ENCODE results near the gene LRRN3.

The LRRN3 gene

DNA sequence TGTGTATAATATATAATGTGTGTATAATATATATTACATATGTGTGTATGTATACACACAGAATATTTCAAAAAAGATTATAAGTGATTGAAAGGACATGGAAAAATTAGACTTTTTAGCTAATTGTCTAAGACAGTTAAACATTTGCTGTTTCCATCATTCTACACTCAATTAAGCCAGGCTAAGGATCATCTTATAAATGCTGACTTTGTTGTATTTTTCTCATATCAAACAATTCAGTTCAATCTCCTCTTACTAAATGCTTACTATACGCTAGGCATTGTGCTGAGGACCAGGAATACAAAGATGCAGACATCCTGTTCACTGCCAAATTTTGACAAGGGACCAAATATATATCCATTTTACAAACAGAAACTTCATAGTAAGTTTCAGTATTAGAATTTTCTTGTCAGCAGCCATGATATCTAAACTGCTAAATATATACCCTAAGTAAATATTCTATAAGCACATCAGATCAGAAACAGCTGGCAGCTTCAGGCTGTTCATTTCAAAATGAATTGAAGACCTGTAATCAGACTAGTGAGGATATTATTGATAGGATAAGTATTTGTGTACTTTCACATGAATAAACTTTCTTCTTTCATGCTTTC is 10.3 kb upstream of the LRRN3 start:
- DNase-seq = no peak

- no peak for DNase-seq
Measured at GRCh38 chr7:111081546-111082267, 9.2 kb upstream of the LRRN3 start.

DNA sequence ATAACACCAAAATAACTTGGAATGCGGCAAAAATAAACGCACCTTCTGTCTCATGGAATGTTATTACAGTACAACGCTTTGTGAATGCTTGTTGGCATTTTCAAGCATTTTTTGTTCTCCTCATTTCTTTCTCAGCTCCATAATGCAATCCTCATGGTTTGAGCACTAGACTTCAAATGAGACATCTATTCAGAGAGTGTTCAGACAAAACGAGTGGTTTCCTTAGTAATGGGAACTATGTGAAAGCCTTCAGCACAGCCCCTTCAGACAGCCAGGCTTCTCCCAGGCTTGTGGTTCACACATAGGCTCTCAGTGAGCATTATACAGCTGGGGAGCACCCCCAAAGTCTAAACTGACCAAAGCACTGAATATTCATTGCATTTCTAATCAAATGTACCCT is 8.6 kb upstream of the LRRN3 start:
- DNase-seq = no peak

DNA sequence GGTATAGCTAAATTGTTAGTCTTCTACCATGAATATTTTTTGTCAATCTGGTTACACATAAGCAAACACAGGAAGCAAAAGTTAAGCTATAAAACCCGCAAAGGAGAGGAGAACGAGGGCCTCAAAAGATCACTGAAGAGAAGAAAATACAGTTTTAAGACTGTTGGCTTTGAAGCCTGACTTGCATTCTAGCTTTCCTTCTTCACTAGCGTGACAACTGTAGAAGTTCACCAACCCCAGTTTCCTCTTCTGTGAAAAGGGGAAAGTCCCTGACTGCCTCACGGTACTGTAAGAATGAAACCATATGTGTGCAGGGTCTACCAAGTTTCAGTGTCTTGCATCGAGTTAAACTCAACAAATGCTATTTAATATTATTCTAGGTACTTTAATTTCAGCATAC is 7.5 kb upstream of the LRRN3 start:
- DNase-seq = no peak

DNA sequence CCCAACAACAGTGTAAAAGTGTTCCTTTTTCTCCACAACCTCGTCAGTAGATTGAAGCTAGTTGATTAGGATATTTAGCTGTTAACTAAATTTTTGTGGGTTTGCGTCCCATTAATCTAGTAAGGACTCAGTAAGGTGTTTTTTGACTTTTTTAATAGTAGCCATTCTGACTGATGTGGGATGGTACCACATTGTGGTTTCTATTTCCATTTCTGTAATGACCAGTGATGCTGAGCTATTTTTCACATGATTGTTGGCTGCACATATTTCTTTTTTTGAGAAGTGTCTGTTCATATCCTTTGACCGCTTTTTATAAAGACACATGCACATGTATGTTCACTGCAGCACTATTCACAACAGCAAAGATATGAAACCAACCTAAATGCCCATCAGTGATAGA is 5.6 kb upstream of the LRRN3 start:
- DNase-seq = no peak

GRCh38 chr7:111086532-111086931 is 4.4 kb upstream of the LRRN3 start:
- no peak for DNase-seq

DNA sequence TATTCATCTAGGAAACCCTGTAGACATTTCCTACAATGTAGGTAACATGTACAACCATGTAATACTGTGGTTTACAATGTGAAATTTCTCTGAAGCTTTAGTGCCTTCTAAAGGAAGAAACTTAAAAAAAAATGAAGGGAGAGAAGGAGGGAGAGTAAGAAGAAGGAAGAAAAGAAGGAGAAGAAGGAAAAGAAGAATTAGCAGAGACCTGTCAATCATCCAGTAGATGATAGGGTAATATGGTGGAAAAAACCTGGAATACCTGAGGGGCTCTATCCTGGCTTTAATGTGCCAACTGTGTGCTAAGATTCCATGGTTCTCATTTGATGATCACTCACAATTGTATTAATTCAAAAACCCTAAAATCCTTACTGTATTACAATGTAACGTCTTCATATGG is 2.6 kb upstream of the LRRN3 start:
- DNase-seq = no peak

- no peak for DNase-seq
Measured at GRCh38 chr7:111089822-111090426, 1.0 kb upstream of the LRRN3 start.

GRCh38 chr7:111091593-111092358 is 849 bp downstream of the LRRN3 start:
- peak; percentile 30 for DNase-seq

GRCh38 chr7:111092406-111093236 is 1.7 kb downstream of the LRRN3 start:
- no peak for DNase-seq

DNA sequence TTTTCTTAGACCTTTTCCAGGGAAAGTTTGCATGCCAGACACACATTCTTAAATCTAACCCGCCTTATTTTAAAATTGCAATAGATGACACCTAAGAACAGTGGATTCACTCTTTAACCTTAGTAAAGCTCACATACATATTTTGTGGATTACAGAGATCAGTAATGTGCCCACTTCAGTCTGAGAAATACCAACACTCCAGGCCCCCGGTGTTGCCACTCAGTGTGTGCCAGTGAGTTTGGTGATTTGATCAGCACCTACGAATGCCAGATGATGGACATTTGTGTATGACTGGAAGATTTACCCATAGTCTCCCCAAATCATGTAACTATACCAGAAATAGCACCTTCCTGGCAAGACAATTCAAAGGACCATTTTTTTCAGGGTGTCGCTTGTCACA is 2.6 kb downstream of the LRRN3 start:
- DNase-seq = no peak

DNA sequence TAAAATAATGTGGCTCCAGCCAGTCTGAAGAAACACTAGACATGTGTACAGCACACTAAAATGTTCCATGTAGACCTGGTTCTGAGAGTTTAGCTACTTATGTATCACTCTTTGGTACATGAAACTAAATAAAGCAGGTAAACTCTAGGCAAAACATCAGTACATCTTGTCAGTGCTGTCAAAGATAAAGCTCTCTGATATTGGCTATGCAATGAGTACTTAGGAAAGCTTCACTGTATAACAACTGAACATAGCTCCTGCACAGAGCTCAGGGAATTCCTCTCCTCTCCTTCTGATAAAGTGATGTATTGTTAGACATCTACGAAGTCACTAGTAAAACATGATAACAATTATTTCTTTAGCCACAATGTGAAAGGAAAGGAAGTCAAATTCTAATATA is 3.5 kb downstream of the LRRN3 start:
- DNase-seq = no peak

GRCh38 chr7:111096997-111097396 is 6.1 kb downstream of the LRRN3 start:
- DNase-seq = no peak

DNA sequence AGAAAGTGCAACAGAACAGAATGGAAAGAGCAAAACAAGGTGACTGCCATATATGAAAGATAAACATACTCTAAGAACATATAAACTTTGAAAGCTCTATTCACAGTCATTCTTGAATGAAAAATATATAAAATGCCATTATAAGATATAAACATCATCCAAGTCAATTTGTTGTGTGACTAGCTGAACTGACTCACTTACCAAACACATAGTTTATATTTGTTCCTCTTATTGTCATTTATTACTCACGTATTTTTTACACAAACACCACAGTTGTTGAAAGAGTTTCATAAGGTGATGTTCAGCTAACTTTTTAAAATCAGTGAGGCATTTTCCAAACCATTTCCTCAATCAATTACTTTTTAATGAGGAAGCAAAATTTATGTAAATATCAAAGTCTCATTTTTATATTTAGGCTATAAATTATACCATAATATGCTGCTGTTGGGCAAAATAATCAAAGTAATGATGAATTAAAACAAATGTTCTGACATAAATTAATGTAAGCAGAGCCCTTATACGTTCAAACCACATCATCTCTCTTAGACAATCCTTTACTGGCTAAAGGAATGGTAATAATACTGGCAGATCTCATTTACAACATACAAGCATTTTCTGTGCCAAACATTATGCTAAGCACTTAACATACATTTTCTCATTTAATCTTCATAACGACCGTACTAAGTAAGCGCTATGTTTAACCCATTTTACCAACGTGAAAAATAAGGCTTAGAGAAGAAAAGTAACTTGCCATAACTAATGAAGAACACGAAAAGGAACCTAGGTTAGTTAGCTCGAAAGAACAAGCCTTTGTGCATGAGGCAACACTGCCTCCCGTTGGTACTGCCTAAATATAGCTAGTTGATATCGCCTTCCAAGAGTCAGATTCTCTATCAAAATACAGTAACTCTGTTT is 7.3 kb downstream of the LRRN3 start:
- peak; percentile 38 for DNase-seq

GRCh38 chr7:111098926-111099250 is 8.0 kb downstream of the LRRN3 start:
- no peak for DNase-seq

- no peak for DNase-seq
Measured at GRCh38 chr7:111101856-111102646, 11.1 kb downstream of the LRRN3 start.

GRCh38 chr7:111103136-111103535 is 12.2 kb downstream of the LRRN3 start:
- no peak for DNase-seq

DNA sequence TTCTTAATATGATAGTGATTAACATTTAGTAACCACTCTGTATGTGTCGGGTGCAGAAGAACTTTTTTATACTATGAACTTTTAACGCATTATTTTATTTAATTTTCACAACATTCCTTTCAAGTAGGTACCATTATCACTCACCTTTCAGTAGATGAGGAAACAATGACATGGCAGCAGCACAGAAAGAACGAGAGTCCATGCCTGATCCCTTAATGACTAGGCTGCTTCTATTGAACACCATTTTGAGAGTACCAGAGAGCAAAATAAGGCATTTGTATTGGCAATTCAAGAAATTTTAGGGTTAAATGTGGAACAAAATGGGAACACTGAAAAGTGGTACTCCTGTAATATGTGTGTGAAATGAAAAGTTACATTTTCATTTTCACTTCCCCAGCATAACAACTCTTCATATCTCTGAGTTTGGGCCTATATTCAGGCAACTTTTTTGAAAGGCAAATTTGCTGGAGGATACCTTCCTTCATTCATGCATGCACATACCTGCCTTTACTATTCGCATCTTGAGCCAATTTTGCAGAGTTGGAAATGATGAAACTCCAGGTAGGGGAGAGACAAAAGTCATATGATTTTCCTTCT is 12.8 kb downstream of the LRRN3 start:
- no peak for DNase-seq

- DNase-seq = no peak
Measured at GRCh38 chr7:111104710-111105109, 13.8 kb downstream of the LRRN3 start.

DNA sequence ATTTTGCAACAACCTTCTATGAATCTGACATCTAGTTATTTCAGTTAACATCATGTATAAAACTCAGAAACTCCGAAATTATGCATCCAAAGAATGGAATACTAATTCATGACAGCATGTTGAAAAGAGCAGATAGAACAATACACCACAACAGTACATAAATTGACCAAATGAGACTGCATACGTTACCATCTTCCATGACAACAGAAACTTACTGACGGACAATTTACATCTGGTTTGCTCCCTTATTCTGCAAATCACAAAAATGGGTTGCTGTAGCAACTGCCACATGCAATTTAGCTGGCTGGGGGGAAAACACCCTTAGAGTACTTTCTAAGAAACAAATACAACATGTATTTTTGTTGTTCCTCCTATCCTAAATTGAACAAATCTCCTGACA is 14.3 kb downstream of the LRRN3 start:
- no peak for DNase-seq

GRCh38 chr7:111107579-111107978 is 16.7 kb downstream of the LRRN3 start:
- DNase-seq = no peak

All from right hindlimb (tissue), 1 donor.